22Rv1 (cell line): ENCODE results near the gene ADAM12.

ENCODE experiments used
- ZFX ChIP-seq: fragments of 450-650 bp; IDR thresholded peaks from 2 replicates; pipeline ENCODE4 v1.6.1; 2017; ENCODE audit warnings: antibody characterized with exemption, borderline replicate concordance
- TF ChIP-seq, protein P1 (sequence below): fragments of 450-650 bp; IDR thresholded peaks from 2 replicates; pipeline ENCODE4 v1.5.1; 2017; ENCODE audit warnings: mild to moderate bottlenecking

DNA sequence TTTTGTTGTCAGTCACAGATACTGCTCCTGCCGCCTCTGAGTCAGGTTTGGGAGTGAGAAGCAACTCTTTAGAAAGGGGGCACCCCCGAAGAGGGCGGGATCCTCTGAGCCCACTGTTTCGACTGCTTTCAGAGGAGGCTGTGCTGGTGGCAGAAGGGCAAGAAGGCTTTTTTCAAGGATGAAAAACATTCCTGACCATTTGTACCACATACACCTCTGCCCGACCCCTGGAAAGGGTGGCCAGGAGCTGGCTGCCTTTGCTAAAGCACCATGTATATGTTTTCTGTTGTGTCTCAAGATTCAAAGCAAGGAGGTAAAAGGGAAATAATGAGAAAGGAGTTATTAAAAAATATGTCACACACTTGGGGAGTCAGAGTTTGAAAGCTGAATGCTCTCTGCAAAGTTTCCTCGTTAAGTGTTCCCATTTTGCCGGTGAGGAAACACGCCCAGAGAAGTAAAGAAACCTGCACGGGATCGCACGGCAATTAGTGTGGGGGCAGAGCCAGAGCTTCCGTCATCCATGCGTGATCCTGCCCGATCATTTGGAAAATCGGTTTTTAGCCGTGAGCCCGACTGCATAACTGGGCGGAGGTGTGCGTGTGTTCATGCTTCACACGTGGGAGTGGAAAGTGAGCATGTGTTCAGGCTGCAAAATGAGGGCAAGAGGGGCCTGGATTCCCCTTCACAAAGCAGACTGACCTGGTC lies 163.2 kb downstream of the ADAM12 start:
- TF ChIP-seq, protein P1, sequence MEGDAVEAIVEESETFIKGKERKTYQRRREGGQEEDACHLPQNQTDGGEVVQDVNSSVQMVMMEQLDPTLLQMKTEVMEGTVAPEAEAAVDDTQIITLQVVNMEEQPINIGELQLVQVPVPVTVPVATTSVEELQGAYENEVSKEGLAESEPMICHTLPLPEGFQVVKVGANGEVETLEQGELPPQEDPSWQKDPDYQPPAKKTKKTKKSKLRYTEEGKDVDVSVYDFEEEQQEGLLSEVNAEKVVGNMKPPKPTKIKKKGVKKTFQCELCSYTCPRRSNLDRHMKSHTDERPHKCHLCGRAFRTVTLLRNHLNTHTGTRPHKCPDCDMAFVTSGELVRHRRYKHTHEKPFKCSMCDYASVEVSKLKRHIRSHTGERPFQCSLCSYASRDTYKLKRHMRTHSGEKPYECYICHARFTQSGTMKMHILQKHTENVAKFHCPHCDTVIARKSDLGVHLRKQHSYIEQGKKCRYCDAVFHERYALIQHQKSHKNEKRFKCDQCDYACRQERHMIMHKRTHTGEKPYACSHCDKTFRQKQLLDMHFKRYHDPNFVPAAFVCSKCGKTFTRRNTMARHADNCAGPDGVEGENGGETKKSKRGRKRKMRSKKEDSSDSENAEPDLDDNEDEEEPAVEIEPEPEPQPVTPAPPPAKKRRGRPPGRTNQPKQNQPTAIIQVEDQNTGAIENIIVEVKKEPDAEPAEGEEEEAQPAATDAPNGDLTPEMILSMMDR = no peak
- no peak for TF ChIP-seq ZFX
